KMS-11 (cell line): Measurements from ENCODE around the gene EEF1E1.

Source experiments
- H2AFZ ChIP-seq: fragments of 200-600 bp; sonication (generic); 2 replicates; pipeline ENCODE4 v1.6.1; 2016; ENCODE audit warnings: antibody characterized with exemption, mixed run types, low read depth
- H3K27ac ChIP-seq: fragments of 200-600 bp; sonication (generic); 2 replicates; pipeline ENCODE4 v1.6.1; 2016; ENCODE audit warnings: mild to moderate bottlenecking, mixed run types
- H3K27me3 ChIP-seq: fragments of 200-600 bp; sonication (generic); 2 replicates; pipeline ENCODE4 v1.6.1; 2017; ENCODE audit warnings: mild to moderate bottlenecking, low read depth, mixed run types, moderate library complexity; ENCODE audit not compliant: insufficient read depth
- H3K36me3 ChIP-seq: fragments of 200-600 bp; sonication (generic); 2 replicates; pipeline ENCODE4 v1.6.1; 2017; ENCODE audit warnings: mild to moderate bottlenecking, mixed run types; ENCODE audit not compliant: insufficient read depth
- H3K4me1 ChIP-seq: fragments of 200-600 bp; sonication (generic); 2 replicates; pipeline ENCODE4 v1.6.1; 2016; ENCODE audit warnings: mild to moderate bottlenecking, low read depth, mixed run types; ENCODE audit not compliant: poor library complexity, severe bottlenecking
- H3K4me2 ChIP-seq: fragments of 200-600 bp; sonication (generic); 2 replicates; pipeline ENCODE4 v1.7.0; 2016; ENCODE audit warnings: mild to moderate bottlenecking, mixed run types
- H3K4me3 ChIP-seq: fragments of 200-600 bp; sonication (generic); IDR thresholded peaks from 2 replicates; pipeline ENCODE4 v1.6.1; 2017; ENCODE audit warnings: low read depth, low read length, mixed read lengths; ENCODE audit not compliant: insufficient read depth
- H3K79me2 ChIP-seq: fragments of 200-600 bp; sonication (generic); 2 replicates; pipeline ENCODE4 v1.6.1; 2016; ENCODE audit warnings: low read depth, mixed run types; ENCODE audit not compliant: insufficient read depth
- H3K9ac ChIP-seq: fragments of 200-600 bp; sonication (generic); 2 replicates; pipeline ENCODE4 v1.6.1; 2016; ENCODE audit warnings: mild to moderate bottlenecking, mixed run types
- H4K20me1 ChIP-seq: fragments of 200-600 bp; sonication (generic); 2 replicates; pipeline ENCODE4 v1.6.1; 2016; ENCODE audit warnings: mild to moderate bottlenecking, mixed run types; ENCODE audit not compliant: insufficient read depth
- CTCF ChIP-seq: fragments of 200-600 bp; sonication (generic); conservative IDR thresholded peaks from 2 replicates; pipeline ENCODE4 v1.6.1; 2017; ENCODE audit warnings: low read depth, mild to moderate bottlenecking, antibody characterized with exemption, low read length, moderate library complexity, mixed read lengths

EEF1E1 gene

GRCh38 chr6:8105791-8106190 lies 3.4 kb upstream of the EEF1E1 start:
- no peak overlapping the region for H3K4me2 ChIP-seq
- H3K9ac ChIP-seq = no peak overlapping the region
- H3K27ac ChIP-seq = no peak overlapping the region
- H3K79me2 ChIP-seq = peaks cover 12% of the 10 kb centered on the region; the same call in 1 of the 2 replicates
- no peaks in the 10 kb centered on the region for H3K36me3 ChIP-seq
- H4K20me1 ChIP-seq = no peaks in the 10 kb centered on the region
- no peaks in the 10 kb centered on the region for H3K27me3 ChIP-seq
- H3K4me1 ChIP-seq = peaks cover 6% of the 10 kb centered on the region
- no peak for TF ChIP-seq CTCF
- no peak overlapping the region for H3K4me3 ChIP-seq
- H2AFZ ChIP-seq = no peak overlapping the region

GRCh38 chr6:8103726-8104125 lies 1.4 kb upstream of the EEF1E1 start:
- Histone ChIP-seq H3K4me2 (no peak overlapping the region), H3K9ac (no peak overlapping the region), H3K27ac (no peak overlapping the region), H3K4me1 (peaks cover 18% of the 10 kb centered on the region), H4K20me1 (no peaks in the 10 kb centered on the region), H3K4me3 (no peak overlapping the region), H3K79me2 (peaks cover 32% of the 10 kb centered on the region; the same call in 1 of the 2 replicates), H2AFZ (no peak overlapping the region), H3K27me3 (no peaks in the 10 kb centered on the region), H3K36me3 (no peaks in the 10 kb centered on the region)
- no peak for TF ChIP-seq CTCF

GRCh38 chr6:8100159-8100854 lies 2.0 kb downstream of the EEF1E1 start:
- no peak overlapping the region for H3K9ac ChIP-seq
- H2AFZ ChIP-seq = no peak overlapping the region
- no peaks in the 10 kb centered on the region for H3K27me3 ChIP-seq
- peaks cover 18% of the 10 kb centered on the region for H3K4me1 ChIP-seq
- no peak overlapping the region for H3K27ac ChIP-seq
- no peak overlapping the region for H3K4me3 ChIP-seq
- peak overlapping the region; percentile 55; the same call in 1 of the 2 replicates for H3K4me2 ChIP-seq
- H4K20me1 ChIP-seq = no peaks in the 10 kb centered on the region
- H3K36me3 ChIP-seq = peaks cover 14% of the 10 kb centered on the region; the same call in 1 of the 2 replicates
- no peak for TF ChIP-seq CTCF
- peaks cover 41% of the 10 kb centered on the region; the same call in 1 of the 2 replicates for H3K79me2 ChIP-seq

GRCh38 chr6:8090650-8091049 lies 11.7 kb downstream of the EEF1E1 start:
- H3K4me3 ChIP-seq = no peak overlapping the region
- no peak overlapping the region for H2AFZ ChIP-seq
- H3K27me3 ChIP-seq = no peaks in the 10 kb centered on the region
- H4K20me1 ChIP-seq = no peaks in the 10 kb centered on the region
- H3K36me3 ChIP-seq = no peaks in the 10 kb centered on the region; the same call in 1 of the 2 replicates
- no peak for TF ChIP-seq CTCF
- H3K9ac ChIP-seq = no peak overlapping the region
- H3K4me2 ChIP-seq = no peak overlapping the region
- no peak overlapping the region for H3K27ac ChIP-seq
- H3K79me2 ChIP-seq = peaks cover 7% of the 10 kb centered on the region; the same call in 1 of the 2 replicates
- H3K4me1 ChIP-seq = no peaks in the 10 kb centered on the region
